CD8-positive, alpha-beta memory T cell (primary cell): ENCODE results near the gene LRRC8D. TPM values are rescaled to one million over a fixed set of nuclear protein-coding genes. Genes with fewer than 3 reads are reported as not detected.
A peak's percentile ranks its signal among the peaks of the same experiment; 100 is the strongest.

Experiments used
- CTCF ChIA-PET: fragments of 350-600 bp; sonication (Branson Sonifier 250); formaldehyde crosslinking; loops from one replicate; lab custom pipeline; 2021; ENCODE audit warnings: antibody characterized with exemption; lab: Charles Lee
- POLR2A ChIA-PET: fragments of 350-600 bp; sonication (Branson Sonifier 250); formaldehyde crosslinking; loops from one replicate; lab custom pipeline; 2021; ENCODE audit warnings: antibody characterized with exemption; lab: Charles Lee
- DNase-seq, 5 donors: peaks; one replicate each; pipeline versions ENCODE4 v3.0.0 to v3.0.0-alpha.2; 2020 to 2022; ENCODE audit warnings: mixed read lengths in 1 of 5
- H3K27ac ChIP-seq: one replicate; pipeline ENCODE4 v1.7.0; 2013; ENCODE audit warnings: low read depth, mild to moderate bottlenecking, low read length, moderate library complexity
- H3K27me3 ChIP-seq: 2 replicates; pipeline ENCODE4 v1.7.0; 2013; ENCODE audit warnings: low read length, mild to moderate bottlenecking; ENCODE audit not compliant: insufficient read depth, poor library complexity, severe bottlenecking
- H3K36me3 ChIP-seq: 2 replicates; pipeline ENCODE4 v1.7.0; 2013; ENCODE audit warnings: mild to moderate bottlenecking, low read length, moderate library complexity; ENCODE audit not compliant: insufficient read depth
- H3K4me1 ChIP-seq: 2 replicates; pipeline ENCODE4 v1.7.0; 2013; ENCODE audit warnings: mild to moderate bottlenecking, low read length, moderate library complexity; ENCODE audit not compliant: insufficient read depth
- H3K4me3 ChIP-seq: 2 replicates; pipeline ENCODE4 v1.7.0; 2013; ENCODE audit warnings: mild to moderate bottlenecking, low read length
- H3K9me3 ChIP-seq: 2 replicates; pipeline ENCODE4 v1.7.0; 2013; ENCODE audit warnings: mild to moderate bottlenecking, low read length
- H3K27ac Mint-ChIP-seq, 8 donors: one replicate each; pipeline ENCODE4 v1.8.0; 2020 to 2021; ENCODE audit warnings: mixed read lengths in 8 of 8, mild to moderate bottlenecking in 6 of 8, inconsistent platforms in 3 of 8, moderate library complexity in 3 of 8
- H3K27me3 Mint-ChIP-seq, 2 donors: one replicate each; pipeline ENCODE4 v1.8.0; 2020 to 2021; ENCODE audit warnings: mixed read lengths in 2 of 2, mild to moderate bottlenecking in 1 of 2, moderate library complexity in 1 of 2
- H3K36me3 Mint-ChIP-seq, 3 donors: one replicate each; pipeline ENCODE4 v1.8.0; 2020 to 2021; ENCODE audit warnings: mixed read lengths in 3 of 3, inconsistent platforms in 1 of 3, mild to moderate bottlenecking in 1 of 3
- H3K4me1 Mint-ChIP-seq, 3 donors: one replicate each; pipeline ENCODE4 v1.8.0; 2020 to 2021; ENCODE audit warnings: mixed read lengths in 3 of 3, inconsistent platforms in 1 of 3, mild to moderate bottlenecking in 1 of 3
- H3K4me3 Mint-ChIP-seq, 7 donors: one replicate each; pipeline ENCODE4 v1.8.0; 2020 to 2021; ENCODE audit warnings: mixed read lengths in 7 of 7, mild to moderate bottlenecking in 6 of 7, moderate library complexity in 4 of 7, inconsistent platforms in 2 of 7
- H3K9me3 Mint-ChIP-seq, 5 donors: one replicate each; pipeline ENCODE4 v1.8.0; 2020 to 2022; ENCODE audit warnings: mixed read lengths in 5 of 5, mild to moderate bottlenecking in 3 of 5, moderate library complexity in 2 of 5, inconsistent platforms in 1 of 5
- polyA plus RNA-seq: library from polyadenylated mRNA; unstranded; fragments of 300-500 nt; fragmentation: Illumina TruSeq; gene quantifications from one replicate; pipeline ENCODE4 v1.2.3, GENCODE V29; 2021
- total RNA-seq, 2 experiments: library from RNA; stranded (reverse); gene quantifications; one replicate each; pipeline ENCODE4 v1.2.3, GENCODE V29; 2021

LRRC8D gene
- total and polyA plus RNA-seq, 3 experiments from 2014 or later = 39.0 to 56.3 (median 41.9) TPM

- H3K36me3 Mint-ChIP-seq = peaks cover 35 to 44% (median 42%) of the 10 kb centered on the region in 3 donors
- DNase-seq = no peak
- Histone ChIP-seq H3K36me3 (no peaks in the 10 kb centered on the region), H3K4me3 (no peak overlapping the region), H3K9me3 (no peaks in the 10 kb centered on the region), H3K27me3 (no peaks in the 10 kb centered on the region), H3K27ac (no peak overlapping the region), H3K4me1 (no peaks in the 10 kb centered on the region)
- no peaks in the 10 kb centered on the region for H3K27me3 Mint-ChIP-seq
- CTCF ChIA-PET = no interaction called here
- H3K27ac Mint-ChIP-seq = peak overlapping the region in 1 of 8 donors; percentile 47
- no peak overlapping the region for H3K4me3 Mint-ChIP-seq
- no peaks in the 10 kb centered on the region for H3K9me3 Mint-ChIP-seq
- peaks cover 9 to 11% (median 10%) of the 10 kb centered on the region in 3 donors for H3K4me1 Mint-ChIP-seq
- POLR2A ChIA-PET = interaction anchor here (0.7 kb wide), 1 partner anchor 72 kb away, joined by 7 read pairs; no protein-coding TSS in a partner anchor
Observed at GRCh38 chr1:89930579-89930978, 109.7 kb downstream of the LRRC8D start.

- Histone ChIP-seq H3K27me3 (no peaks in the 10 kb centered on the region), H3K9me3 (no peaks in the 10 kb centered on the region), H3K36me3 (no peaks in the 10 kb centered on the region), H3K4me1 (no peaks in the 10 kb centered on the region), H3K4me3 (no peak overlapping the region), H3K27ac (no peak overlapping the region)
- peaks cover 35 to 51% (median 41%) of the 10 kb centered on the region in 3 donors for H3K36me3 Mint-ChIP-seq
- peaks cover 9 to 11% (median 10%) of the 10 kb centered on the region in 3 donors for H3K4me1 Mint-ChIP-seq
- H3K27ac Mint-ChIP-seq = no peak overlapping the region
- no peaks in the 10 kb centered on the region for H3K27me3 Mint-ChIP-seq
- DNase-seq = no peak
- no peaks in the 10 kb centered on the region for H3K9me3 Mint-ChIP-seq
- no peak overlapping the region for H3K4me3 Mint-ChIP-seq
- CTCF ChIA-PET = no interaction called here
- POLR2A ChIA-PET = interaction anchor here (0.8 kb wide), 1 partner anchor 36 kb away, joined by 3 read pairs; no protein-coding TSS in a partner anchor
Observed at GRCh38 chr1:89931964-89932363, 111.1 kb downstream of the LRRC8D start.

GRCh38 chr1:89932598-89933364 is 111.9 kb downstream of the LRRC8D start:
- H3K36me3 Mint-ChIP-seq = peaks cover 35 to 50% (median 41%) of the 10 kb centered on the region in 3 donors
- H3K27me3 ChIP-seq = no peaks in the 10 kb centered on the region
- no peak overlapping the region for H3K27ac ChIP-seq
- H3K36me3 ChIP-seq = no peaks in the 10 kb centered on the region
- H3K27ac Mint-ChIP-seq = peak overlapping the region in 1 of 8 donors; percentile 23
- peaks cover 9 to 10% (median 10%) of the 10 kb centered on the region in 3 donors for H3K4me1 Mint-ChIP-seq
- DNase-seq = no peak
- H3K9me3 Mint-ChIP-seq = no peaks in the 10 kb centered on the region
- H3K4me1 ChIP-seq = no peaks in the 10 kb centered on the region
- no peak overlapping the region for H3K4me3 ChIP-seq
- H3K27me3 Mint-ChIP-seq = no peaks in the 10 kb centered on the region
- CTCF ChIA-PET = no interaction called here
- H3K4me3 Mint-ChIP-seq = no peak overlapping the region
- POLR2A ChIA-PET = interaction anchor here (0.5 kb wide), 1 partner anchor 1076 kb away, joined by 3 read pairs; no protein-coding TSS in a partner anchor
- no peaks in the 10 kb centered on the region for H3K9me3 ChIP-seq

GRCh38 chr1:89934461-89934860 is 113.6 kb downstream of the LRRC8D start:
- peaks cover 4 to 6% (median 5%) of the 10 kb centered on the region in 3 donors for H3K4me1 Mint-ChIP-seq
- H3K9me3 ChIP-seq = no peaks in the 10 kb centered on the region
- no peak overlapping the region for H3K4me3 ChIP-seq
- ChIA-PET POLR2A (no interaction called here), CTCF (interaction anchor here (0.6 kb wide), 1 partner anchor 13 kb away, joined by 3 read pairs; no protein-coding TSS in a partner anchor)
- no peaks in the 10 kb centered on the region for H3K27me3 Mint-ChIP-seq
- no peak for DNase-seq
- no peaks in the 10 kb centered on the region for H3K4me1 ChIP-seq
- no peak overlapping the region for H3K4me3 Mint-ChIP-seq
- no peak overlapping the region for H3K27ac Mint-ChIP-seq
- no peaks in the 10 kb centered on the region for H3K9me3 Mint-ChIP-seq
- H3K36me3 ChIP-seq = no peaks in the 10 kb centered on the region
- no peak overlapping the region for H3K27ac ChIP-seq
- H3K36me3 Mint-ChIP-seq = peaks cover 29 to 45% (median 38%) of the 10 kb centered on the region in 3 donors
- no peaks in the 10 kb centered on the region for H3K27me3 ChIP-seq

DNA sequence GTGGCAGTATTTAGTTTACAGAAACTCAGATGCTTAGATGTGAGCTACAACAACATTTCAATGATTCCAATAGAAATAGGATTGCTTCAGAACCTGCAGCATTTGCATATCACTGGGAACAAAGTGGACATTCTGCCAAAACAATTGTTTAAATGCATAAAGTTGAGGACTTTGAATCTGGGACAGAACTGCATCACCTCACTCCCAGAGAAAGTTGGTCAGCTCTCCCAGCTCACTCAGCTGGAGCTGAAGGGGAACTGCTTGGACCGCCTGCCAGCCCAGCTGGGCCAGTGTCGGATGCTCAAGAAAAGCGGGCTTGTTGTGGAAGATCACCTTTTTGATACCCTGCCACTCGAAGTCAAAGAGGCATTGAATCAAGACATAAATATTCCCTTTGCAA is 114.4 kb downstream of the LRRC8D start:
- H3K4me1 ChIP-seq = no peaks in the 10 kb centered on the region
- H3K36me3 Mint-ChIP-seq = peaks cover 26 to 44% (median 38%) of the 10 kb centered on the region in 3 donors
- no peaks in the 10 kb centered on the region for H3K36me3 ChIP-seq
- no peak overlapping the region for H3K4me3 ChIP-seq
- DNase-seq = no peak
- H3K9me3 Mint-ChIP-seq = no peaks in the 10 kb centered on the region
- CTCF ChIA-PET = no interaction called here
- no peak overlapping the region for H3K27ac ChIP-seq
- H3K27me3 Mint-ChIP-seq = no peaks in the 10 kb centered on the region
- POLR2A ChIA-PET = no interaction called here
- no peaks in the 10 kb centered on the region for H3K27me3 ChIP-seq
- peaks cover 4 to 5% (median 4%) of the 10 kb centered on the region in 3 donors for H3K4me1 Mint-ChIP-seq
- no peak overlapping the region for H3K4me3 Mint-ChIP-seq
- H3K27ac Mint-ChIP-seq = peak overlapping the region in 1 of 8 donors; percentile 42
- H3K9me3 ChIP-seq = no peaks in the 10 kb centered on the region

DNA sequence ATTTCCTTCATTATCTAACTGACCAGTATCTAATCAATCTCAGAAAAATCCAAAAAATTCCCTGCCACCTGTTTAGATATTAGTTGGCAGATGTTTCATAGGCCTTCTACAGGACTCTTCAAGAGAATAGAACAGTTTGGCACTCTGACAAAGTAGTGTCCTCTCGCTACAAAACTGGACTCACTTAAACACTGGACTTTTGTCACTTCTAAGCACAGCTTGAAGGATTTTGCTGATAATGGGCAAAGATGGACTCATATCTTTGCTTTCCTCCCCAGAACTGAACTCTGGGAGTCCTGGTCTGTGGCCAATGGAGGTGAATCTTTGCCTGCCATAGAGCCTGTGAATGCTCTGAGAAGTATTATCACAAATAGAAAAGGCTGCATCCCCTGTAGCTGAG is 115.9 kb downstream of the LRRC8D start:
- Mint-ChIP-seq H3K27me3 (no peaks in the 10 kb centered on the region), H3K4me3 (no peak overlapping the region), H3K9me3 (no peaks in the 10 kb centered on the region), H3K36me3 (peaks cover 26 to 43% (median 35%) of the 10 kb centered on the region in 3 donors), H3K27ac (peak overlapping the region in 1 of 8 donors; percentile 57), H3K4me1 (peaks cover 0 to 5% (median 0%) of the 10 kb centered on the region in 3 donors)
- no peaks in the 10 kb centered on the region for H3K4me1 ChIP-seq
- H3K36me3 ChIP-seq = no peaks in the 10 kb centered on the region
- CTCF ChIA-PET = no interaction called here
- H3K9me3 ChIP-seq = no peaks in the 10 kb centered on the region
- no peaks in the 10 kb centered on the region for H3K27me3 ChIP-seq
- POLR2A ChIA-PET = no interaction called here
- no peak overlapping the region for H3K27ac ChIP-seq
- no peak overlapping the region for H3K4me3 ChIP-seq
- no peak for DNase-seq

GRCh38 chr1:89938171-89939055 is 117.6 kb downstream of the LRRC8D start:
- Mint-ChIP-seq H3K4me3 (no peak overlapping the region), H3K27ac (peak overlapping the region in 3 of 8 donors; percentile 43 to 74 (median 46)), H3K9me3 (no peaks in the 10 kb centered on the region), H3K4me1 (peaks cover 0 to 5% (median 0%) of the 10 kb centered on the region in 3 donors), H3K27me3 (no peaks in the 10 kb centered on the region), H3K36me3 (peaks cover 17 to 29% (median 22%) of the 10 kb centered on the region in 3 donors)
- Histone ChIP-seq H3K4me1 (no peaks in the 10 kb centered on the region), H3K27me3 (no peaks in the 10 kb centered on the region), H3K36me3 (no peaks in the 10 kb centered on the region), H3K4me3 (no peak overlapping the region), H3K27ac (no peak overlapping the region), H3K9me3 (no peaks in the 10 kb centered on the region)
- POLR2A ChIA-PET = no interaction called here
- CTCF ChIA-PET = no interaction called here
- DNase-seq = no peak
